NCI-H446 (cell line): ENCODE measurements around the gene CRLF3.
"Not testable (repeated sequence)": the region's sequence is repeated elsewhere in the genome, so short reads cannot be mapped to it uniquely, and the experiment has no call there.

Experiments used
- DNase-seq, 2 experiments: peaks; one replicate each; lab custom pipeline; 2025; lab: John Stamatoyannopoulos, UW

The CRLF3 gene

DNA sequence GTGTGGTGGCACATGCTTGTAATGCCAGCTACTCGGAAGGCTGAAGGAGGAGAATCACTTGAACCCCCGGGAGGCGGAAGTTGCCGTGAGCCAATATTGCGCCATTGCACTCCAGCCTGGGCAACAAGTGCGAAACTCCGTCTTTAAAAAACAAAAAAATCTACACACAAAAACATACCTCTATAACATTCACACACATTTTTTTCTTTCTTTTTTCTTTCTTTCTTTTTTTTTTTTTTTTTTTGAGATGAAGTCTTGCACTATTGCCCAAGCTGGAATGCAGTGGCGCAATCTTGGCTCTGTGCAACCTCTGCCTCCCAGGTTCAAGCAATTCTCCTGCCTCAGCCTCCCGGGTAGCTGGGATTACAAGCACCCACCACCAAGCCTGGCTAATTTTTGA is 9.6 kb downstream of the CRLF3 start:
- DNase-seq: not testable (repeated sequence)

DNA sequence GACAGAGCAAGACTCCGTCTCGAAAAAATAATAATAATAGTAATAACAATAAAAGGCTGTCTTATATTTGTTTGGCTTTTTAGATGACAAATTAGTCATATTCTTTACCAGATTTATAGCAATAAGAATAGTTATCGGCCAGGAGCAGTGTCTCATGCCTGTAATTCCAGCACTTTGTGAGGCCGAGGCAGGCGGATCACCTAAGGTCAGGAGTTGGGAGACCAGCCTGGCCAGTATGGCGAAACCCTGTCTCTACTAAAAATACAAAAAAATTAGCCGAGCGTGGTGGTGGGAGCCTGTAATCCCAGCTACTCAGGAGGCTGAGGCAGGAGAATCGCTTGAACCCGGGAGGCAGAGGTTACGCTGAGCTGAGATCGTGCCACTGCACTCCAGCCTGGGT is 10.3 kb downstream of the CRLF3 start:
- DNase-seq: not testable (repeated sequence)

DNA sequence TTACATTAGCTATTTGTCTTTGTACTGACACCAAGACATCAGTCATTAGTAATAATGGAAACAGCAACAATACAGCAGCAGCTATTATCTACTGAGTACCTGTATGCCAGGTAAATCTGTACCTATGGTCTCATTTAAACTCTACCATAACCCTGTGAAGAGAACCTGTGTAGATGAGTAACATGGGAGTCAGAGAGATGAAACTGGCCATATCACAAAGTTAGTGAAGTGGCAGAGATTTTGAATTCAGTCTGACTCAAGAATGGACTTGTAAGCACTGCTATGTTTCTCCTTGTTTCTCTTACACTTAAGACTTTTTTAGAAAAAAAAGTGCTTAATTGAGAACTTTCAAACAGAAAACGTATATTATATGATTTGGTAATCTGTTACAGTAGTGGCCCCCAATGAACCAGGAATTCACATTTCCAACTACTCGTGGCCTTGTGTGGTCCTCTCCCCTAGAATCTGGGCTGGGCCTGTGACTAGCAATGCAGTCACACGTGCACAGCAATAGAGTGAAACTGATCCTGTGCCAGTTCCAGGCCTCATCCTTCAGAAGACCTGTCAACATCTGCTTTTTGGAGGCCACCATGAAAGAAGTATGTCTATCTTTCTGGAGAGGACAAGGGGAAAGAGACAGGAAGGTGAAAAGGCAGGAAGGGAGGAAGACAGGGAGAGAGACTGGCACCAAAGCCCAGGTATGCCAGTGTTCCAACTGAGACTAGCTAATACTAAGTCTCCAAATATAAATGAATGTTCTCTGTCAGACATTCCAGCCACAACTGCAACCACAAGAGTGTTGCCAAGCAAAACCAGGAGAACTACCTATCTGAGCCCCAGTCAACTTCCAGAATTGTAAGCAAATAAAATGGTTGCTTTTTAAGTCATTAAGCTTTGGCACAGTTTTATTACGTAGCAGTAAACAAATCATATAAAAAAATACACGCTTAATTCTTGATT is 12.0 kb downstream of the CRLF3 start:
- no peak for DNase-seq

DNA sequence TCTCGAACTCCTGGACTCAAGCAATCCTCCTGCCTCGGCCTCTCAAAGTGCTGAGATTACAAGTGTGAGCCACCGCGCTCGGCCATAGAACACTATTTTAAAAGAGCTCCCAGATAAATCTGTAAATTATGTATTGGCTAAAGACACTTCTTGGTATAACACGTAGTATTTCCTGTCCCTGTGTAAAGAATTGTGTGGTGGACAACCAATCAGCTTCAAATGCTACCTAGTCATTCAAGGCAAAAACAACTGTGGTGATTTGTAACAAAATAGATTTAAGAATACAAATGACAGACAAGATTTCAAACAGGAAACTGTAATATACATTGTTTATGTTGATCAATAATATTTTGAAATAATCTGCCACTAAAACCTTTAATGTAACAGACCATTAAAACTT is 14.6 kb downstream of the CRLF3 start:
- no peak for DNase-seq

GRCh38 chr17:30808785-30809286 is 15.7 kb downstream of the CRLF3 start:
- DNase-seq: no peak

DNA sequence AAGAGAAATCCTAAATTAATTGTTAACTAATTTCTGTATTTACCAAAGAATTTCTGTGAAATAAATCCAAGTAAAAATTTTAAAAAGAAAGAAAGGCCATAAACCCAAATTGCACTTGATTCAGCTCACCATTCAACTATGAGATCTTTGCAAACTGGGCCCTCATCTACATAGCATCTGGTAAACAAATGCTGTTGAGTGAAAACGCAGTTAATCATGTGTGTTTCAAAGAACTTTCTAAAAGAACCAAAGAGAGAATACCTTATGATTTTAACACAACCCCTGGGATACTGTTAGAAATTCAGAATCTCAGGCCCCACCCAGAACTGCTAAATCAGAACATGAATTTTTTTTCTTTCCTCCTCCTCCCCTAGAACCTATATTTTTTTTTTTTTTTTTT is 16.6 kb downstream of the CRLF3 start:
- no peak for DNase-seq

DNA sequence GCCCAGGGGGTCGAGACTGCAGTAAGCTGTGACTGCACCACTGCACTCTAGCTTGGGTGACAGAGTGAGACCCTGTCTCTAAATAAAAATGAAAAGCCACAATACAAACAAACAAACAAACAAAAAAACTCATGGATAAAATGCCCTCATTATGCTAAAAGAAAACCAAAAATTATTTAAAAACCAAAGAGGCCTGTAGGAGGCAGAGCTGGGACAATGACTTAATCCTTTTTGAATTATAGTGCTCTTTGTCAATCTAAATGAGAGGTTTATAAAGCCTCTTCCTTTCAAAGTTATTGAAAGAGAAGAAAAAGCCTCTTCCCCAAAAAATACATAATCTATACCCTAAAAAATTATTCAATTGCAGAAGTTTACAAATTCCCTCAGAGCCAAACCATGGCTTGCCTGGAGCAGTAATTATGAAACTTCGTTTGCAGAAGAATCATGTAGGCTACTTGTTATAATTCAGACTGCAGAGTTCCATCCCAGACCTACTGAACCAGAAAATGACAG is 18.5 kb downstream of the CRLF3 start:
- no peak for DNase-seq

DNA sequence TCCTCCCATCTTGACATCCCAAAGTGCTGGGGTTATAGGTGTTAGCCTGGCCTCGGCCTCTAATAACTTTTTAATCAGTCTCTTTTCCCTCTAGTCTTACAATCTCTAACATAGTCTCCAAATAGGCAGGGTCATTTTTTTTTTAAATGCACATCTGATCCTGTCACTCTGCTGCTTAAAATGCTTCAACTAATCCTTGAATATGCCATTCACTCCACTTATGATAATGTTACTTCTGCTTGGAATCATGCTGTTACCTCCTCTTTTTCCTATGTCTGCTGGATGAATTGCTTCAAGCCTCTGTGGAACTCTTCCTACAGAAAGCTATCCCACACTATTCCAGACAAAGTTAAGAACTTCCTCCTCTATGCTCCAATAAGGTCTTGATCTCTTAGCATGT is 22.8 kb downstream of the CRLF3 start:
- DNase-seq: no peak

DNA sequence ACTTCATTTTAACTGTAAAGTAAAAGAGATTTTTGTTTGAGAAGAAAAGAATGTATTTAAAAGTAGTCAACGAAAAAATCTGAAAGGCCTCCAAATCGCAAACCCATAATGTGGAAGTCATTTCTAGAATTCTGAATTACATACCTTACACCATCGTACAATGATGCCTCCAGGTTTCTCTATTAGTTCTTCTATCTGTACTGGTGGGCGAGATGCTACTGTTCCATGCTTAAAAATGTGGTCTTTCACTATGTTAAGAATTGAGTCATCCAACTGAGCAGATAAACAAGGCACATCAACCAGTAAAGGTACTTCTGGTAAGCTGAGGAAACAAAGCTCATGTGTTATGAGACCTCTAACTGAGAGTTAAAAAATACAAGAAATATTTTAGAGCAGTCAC is 28.5 kb downstream of the CRLF3 start:
- DNase-seq: no peak

GRCh38 chr17:30794372-30794771 is 30.1 kb downstream of the CRLF3 start:
- DNase-seq: no peak

GRCh38 chr17:30793282-30793977 is 31.1 kb downstream of the CRLF3 start:
- DNase-seq: no peak

DNA sequence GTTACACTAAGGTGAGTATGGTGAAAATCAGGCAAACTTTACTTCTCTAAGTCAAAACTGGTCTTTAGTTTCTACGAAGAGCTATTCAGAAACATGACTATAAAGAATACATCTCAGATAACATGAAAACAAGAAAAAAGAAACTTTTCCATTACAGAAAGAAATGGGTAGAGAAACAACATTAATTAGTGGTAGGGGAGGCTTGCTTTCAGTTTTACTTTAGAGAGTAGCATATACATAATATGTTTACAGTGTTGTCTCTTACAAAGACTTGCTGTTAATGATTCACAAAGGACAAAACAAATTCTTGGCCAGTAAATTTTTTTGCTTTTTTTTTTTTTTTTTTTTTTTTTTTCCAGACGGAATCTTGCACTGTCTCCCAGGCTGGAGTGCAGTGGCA is 34.2 kb downstream of the CRLF3 start:
- no peak for DNase-seq

DNA sequence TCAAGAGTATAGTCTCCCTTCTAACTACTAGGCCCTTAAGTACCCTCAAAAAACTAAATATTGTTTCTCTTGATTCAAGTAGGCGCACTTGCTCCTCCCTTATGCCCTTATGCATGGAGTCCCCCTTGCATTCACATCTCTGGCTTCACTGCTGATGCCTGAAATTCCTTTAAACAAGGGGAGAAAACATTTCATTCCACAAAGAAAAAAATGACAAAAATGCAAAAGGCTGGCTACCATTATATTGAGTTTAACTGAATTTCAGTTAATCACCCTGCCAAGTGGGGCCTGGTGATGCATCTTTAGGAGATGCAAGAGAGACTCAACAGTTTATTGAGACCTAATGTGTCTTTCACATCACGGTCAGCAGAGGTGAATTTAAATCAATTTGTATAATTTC is 35.6 kb downstream of the CRLF3 start:
- no peak for DNase-seq

DNA sequence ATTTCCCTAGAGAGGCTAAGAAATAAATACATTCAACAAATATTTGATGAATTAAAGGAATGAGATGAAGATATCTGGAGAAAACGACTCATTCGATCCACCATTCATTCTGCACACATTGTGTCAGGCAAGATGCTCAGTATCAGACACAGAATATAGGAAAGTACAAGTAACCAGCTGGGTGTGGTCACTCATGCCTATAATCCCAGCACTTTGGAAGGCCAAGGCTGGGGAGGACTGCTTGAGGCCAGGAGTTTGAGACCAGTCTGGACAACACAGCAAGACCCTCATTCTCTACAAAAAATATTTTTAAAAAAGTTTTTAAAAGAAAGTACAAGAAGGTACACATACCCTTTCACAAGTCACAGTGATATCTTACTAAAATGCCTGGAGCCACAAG is 42.3 kb downstream of the CRLF3 start:
- no peak for DNase-seq

DNA sequence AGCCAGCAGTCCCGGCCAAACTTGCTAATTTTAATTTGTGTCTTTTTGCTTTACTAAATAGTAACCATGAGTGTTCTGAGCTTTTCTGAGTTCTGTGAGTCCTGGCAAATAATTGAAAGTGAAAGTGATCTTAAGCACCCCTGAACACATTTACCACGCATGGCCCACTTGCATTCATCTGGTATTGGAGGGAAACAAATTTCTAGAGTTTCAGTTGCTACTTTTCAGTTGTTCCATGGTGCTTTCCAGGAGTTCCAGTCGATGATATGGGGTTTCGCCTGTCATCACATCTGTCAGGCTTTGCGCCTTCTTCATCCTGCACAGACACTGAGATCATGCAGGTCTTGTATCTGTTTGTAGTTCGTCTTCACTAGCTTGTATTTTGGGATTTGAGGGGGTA is 44.1 kb downstream of the CRLF3 start:
- no peak for DNase-seq

DNA sequence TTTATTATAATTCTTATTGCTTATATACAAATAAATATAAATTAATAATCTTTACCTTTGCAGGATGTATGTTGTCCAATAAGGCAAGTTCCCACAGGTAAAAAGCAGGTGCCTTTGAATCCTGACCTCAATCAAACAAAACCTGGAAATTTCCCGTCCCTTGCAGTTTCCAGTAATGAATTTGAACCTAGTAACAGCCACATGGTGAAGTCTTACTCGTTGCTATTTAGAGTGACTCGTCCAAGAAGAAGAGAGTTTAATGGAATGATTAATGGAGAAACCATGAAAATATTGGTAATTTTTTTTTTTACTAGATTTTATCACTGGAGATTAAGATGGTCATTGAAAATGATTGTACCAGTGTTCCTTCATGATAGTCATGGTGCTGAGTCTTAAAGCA is 55.7 kb downstream of the CRLF3 start:
- DNase-seq: not testable (repeated sequence)

DNA sequence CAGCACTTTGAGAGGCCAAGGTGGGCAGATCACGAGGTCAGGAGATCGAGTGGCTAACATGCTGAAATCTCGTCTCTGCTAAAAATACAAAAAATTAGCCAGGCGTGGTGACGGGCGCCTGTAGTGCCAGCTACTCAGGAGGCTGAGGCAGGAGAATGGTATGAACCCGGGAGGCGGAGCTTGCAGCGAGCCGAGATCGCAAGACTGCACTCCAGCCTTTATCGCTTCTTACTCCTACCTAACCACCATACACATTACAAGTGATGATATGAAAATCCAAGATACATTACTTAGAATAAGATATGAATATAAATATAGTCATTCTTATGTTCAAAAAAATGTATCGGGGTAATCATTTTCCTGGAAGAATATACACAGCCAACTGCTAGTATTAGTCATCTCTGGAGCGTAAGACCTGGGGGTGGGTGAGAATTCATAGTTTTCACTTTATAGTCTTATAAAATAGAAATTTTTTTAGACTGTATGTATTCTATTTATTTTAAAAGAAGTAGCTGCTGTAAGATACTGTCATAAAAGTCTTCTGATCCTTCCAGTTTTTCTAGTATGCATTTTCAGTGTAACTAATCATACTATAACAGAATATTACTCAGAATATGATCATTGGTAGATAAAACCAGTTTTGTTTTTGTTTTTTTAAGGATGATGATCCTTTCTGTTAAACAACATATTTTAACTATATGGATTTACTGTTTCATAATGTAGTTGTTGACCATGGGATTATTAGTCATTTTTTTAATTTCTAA is 56.7 kb downstream of the CRLF3 start:
- not testable (repeated sequence) for DNase-seq

- no peak for DNase-seq
These were observed 63.4 kb downstream of the CRLF3 start for GRCh38 chr17:30761060-30761459.

- not testable (repeated sequence) for DNase-seq
These were observed 71.2 kb downstream of the CRLF3 start for GRCh38 chr17:30753291-30753690.

GRCh38 chr17:30750982-30751381 is 73.5 kb downstream of the CRLF3 start:
- DNase-seq: not testable (repeated sequence)

- DNase-seq: not testable (repeated sequence)
These were observed 76.9 kb downstream of the CRLF3 start for GRCh38 chr17:30747621-30748020.

DNA sequence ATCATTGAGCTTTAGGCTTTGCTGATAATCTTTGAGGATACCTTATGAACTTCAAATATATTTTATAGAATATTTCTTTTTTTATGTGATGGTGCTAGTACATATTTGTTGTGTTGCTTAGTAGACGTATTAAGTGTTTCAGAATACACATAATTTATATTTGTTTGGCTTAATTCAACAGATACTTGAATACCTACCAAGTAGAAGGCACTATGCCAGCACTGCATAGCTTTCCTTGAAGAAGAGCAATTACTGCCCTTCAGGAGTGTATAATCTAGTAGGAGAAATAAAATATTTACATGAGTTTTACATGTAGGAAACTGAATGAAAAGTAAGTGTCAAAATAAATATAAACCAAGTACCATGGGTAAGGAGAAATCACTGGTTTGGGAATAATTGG is 81.8 kb downstream of the CRLF3 start:
- not testable (repeated sequence) for DNase-seq
